NT2/D1 (cell line): ENCODE results near the gene USP17L29.
"Not testable (repeated sequence)": the region's sequence is repeated elsewhere in the genome, so short reads cannot be mapped to it uniquely, and the experiment has no call there.

ENCODE experiments used
- SUZ12 ChIP-seq: IDR thresholded peaks from 2 replicates; pipeline ENCODE4 v1.6.1; 2011; ENCODE audit not compliant: insufficient read length, insufficient read depth; ENCODE audit errors: extremely low read depth
- ZNF274 ChIP-seq: IDR thresholded peaks from 2 replicates; pipeline ENCODE4 v1.6.1; 2011; ENCODE audit warnings: mild to moderate bottlenecking, low read depth, low read length

DNA sequence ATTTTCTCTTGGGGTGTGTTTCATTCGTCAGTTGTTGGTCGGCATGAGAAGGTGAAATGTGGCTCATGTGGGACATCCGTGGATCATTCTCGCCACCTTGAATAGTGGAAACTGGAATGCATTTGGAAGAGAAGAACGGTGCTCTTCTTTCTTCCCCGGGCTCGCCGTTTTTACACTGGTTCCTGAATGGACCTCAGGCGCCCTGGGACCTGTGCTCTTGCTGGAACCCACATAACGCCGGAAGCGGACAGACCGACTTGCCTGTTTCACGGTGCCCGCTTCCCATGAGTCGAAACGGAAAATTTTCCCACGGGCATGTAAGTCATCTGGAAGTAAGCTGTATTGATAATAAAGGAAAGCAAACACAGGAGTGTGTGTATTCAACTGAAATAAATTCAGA, 2.6 kb upstream of the USP17L29 start:
- not testable (repeated sequence) for TF ChIP-seq SUZ12, ZNF274
